GM19328 (cell line): ENCODE results near the gene NSUN3.
A peak's percentile ranks its signal among the peaks of the same experiment; 100 is the strongest.
"Not testable (repeated sequence)": the region's sequence is repeated elsewhere in the genome, so short reads cannot be mapped to it uniquely, and the experiment has no call there.

ENCODE experiments used
- ATAC-seq: cut with Tn5 transposase; IDR thresholded peaks from one replicate; pipeline ENCODE4 v1.9.1; 2021; ENCODE audit warnings: mild to moderate bottlenecking, moderate library complexity; ENCODE audit not compliant: unreplicated experiment

The NSUN3 gene

DNA sequence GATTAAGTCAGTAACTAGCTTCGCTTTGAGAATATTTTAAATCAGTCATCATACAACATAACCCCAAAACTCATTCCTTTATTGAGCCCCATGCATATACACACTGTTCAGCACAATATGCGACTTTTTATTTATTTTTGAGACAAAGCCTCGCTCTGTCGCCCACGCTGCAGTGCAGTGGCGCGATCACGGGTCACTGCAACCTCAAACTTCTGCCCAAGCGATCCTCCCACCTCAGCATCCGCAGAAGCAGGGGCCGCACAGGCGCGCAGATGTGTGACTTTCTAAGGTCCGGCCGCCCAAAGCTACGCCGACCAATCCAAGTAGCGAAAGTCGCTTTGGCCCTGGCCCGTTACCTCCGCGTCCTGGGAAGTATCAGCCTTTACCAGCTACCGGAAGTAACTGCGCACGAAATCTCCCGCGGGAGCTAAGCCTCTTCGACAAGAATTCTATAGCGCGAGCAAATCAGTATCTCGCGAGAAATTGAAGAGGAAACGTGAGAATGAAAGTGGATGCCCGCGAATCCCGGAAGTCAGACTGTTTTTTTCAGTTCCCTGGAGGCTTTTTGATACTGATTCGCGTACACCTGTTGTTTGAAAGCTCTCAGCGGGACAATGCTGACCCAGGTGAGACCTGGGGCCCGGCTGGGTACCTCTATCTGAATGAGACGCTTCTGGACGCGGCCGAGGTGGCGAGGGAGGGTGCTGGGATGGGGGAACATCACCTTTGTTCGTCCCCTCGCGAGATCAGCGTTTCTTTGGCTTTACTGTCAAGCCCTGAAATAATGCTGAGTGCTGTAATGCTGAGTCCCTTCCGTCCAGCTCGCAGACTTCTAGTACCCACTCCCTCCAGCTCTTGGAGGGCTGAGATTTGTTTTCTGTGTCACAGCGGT is at the start of gene NSUN3, which contains the start of gene DHFR2:
NSUN3 (plus strand) TSS at position 549 of the 892 bp plus-strand sequence; CDS start at position 615, 66 bp downstream.
DHFR2 (minus strand) TSS at position 404 of the 892 bp plus-strand sequence. CDS start 1,405 bp downstream, outside the sequence.
- peak; percentile 94 for ATAC-seq

DNA sequence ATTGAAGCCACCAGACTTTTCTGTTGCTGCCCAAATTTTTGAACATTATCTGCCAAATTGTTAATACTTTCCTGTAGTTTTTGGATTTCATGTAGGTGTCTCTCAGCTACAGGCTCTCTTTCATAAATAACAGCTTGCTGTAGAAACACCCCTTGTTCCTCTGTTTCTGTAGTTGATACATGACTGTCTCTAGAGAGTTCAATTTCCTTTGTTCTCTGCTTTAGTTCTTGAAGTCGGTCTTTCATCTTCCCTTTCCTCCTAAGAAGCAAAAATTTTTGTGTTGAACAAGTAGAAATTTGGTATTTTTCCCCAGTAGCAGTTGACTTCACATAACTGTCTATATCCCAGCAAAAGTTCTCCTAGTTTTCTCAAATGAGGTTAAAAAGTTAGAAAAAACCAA is 47.8 kb upstream of the NSUN3 start:
- no peak for ATAC-seq

DNA sequence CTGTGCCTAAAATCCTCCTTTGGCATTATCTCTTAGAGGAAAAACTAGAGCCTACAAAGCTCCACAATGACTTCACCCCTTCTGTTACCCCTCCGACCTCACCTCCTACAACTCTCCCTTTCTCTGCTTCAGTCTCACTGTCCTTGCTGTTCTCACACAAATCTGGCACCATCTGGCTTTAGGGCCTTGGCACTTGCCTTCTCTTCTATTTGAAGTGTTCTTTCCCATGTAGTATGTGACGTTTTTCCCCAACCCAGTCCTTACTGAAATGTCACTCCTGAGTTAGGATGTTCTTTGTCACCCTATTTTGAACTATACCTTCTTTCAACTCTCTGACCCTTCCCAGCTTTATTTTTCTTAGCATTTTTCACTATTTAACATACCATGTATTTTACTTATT is 43.2 kb upstream of the NSUN3 start:
- ATAC-seq: no peak

DNA sequence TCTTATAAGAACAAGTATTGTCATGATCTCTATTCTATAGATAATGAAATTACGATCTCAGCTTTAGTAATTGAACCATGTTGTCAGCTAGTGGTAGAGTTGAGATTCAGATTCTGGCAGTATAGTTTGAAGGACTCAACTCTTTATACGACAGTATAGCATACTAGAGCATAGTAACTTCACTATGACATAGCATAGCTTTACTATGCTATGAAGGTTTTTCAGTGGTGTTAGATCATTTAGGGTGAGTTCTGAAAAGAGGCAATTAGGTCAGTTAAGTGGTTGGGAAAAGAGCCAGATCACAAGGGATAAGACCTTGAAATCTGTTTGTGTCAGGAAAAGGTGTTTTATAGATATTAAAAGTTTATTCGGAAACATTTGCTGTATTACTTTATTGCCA is 42.6 kb upstream of the NSUN3 start:
- no peak for ATAC-seq

DNA sequence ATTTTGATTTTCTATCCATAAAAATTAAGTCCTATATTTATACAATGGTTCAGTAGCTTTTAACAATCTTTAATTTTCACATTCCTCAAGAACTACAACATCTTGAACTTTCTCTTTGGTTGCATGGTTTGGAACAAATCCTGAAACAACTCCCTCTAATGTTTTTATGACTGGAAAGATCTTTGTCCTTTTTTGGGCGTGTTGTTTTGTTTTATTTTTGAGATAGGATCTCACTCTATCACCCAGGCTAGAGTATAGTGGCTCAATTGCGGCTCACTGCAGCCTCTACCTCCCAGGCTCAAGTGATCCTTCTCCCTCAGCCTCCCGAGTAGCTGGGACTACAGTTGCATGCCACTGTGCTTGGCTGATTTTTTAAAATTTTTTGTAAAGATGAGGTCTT is 38.5 kb upstream of the NSUN3 start:
- ATAC-seq: no peak

DNA sequence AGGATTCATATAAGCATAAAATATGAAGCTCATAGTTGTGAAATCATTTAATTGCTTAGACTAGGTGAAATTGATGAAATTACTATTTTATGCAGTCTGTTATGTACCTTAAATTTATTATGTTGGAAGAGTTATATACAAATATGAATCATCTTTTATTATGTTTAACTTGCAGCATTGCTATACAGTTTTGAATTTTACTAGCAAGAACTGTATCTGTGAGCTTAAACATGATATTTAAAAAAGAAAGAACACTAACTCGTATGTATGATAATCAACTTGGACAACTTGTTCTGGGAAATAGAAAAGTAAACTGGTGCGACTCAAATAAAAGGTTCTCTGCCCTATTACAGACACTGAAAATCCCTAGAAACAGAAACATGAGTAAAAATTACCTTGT is 36.2 kb upstream of the NSUN3 start:
- ATAC-seq: no peak

DNA sequence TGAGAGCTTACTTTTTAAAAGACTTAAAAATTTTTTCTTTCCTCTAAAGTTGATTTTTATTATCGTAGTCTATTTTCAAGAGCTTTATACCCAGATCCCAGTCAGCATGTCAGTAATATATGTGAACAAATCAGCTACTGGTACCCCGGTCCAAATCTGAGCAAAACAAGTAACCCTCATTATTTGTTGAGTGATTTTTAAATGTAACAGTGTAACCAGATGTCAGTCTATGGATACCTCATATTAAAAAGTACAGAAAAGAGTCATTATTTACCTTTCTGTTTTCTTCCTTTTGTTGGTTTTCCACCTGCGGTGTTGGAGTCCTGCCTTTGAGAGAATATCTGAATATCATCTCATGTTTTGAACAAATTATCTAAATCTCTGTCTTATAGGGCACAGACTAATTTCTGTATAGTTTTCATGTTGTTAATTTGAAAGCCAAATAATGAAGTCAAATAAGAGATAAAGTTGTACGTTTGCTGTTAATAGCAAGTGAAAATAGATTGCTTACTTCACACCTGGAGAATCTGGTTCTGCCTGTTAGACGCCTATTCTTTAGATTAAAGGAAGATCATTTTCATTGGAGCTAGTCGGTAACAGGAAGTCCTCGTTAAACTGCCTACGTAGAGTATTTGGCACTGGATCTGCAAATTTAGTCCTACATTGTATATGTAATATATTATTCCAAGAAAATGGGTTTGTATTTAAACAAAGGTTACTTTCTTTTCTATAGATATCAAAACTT is 34.6 kb upstream of the NSUN3 start, which contains the start of gene STX19:
STX19 (minus strand) TSS at position 505 of the 745 bp plus-strand sequence. CDS start 13,328 bp downstream, outside the sequence.
- no peak for ATAC-seq

DNA sequence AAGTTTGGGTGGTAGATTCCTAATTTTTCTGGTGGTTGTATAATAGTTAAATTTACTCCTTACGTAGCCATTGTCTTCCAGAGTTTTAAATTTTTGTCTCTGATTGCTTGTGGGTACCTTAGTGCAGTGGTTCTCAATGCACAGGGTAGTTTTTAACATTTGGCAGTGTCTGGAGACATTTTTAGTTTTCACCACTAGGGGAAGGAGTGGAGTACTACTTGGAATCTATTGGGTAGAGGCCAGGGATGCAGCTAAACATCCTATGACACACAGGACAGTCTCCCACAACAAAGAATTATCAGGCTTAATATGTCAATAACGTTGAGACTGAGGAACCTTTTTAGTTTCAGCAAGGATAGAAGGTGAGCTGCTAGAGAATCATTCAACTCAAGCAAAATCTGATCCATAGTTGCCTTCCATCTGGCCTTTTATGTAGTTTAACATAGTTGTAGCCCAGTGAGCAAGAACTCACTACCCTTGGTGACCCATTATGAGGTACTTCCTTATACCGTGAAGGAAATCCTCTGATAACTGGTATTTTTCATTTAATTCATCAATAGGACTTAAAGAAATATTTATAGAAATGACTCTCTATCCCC is 25.9 kb upstream of the NSUN3 start:
- peak; percentile 72 for ATAC-seq

DNA sequence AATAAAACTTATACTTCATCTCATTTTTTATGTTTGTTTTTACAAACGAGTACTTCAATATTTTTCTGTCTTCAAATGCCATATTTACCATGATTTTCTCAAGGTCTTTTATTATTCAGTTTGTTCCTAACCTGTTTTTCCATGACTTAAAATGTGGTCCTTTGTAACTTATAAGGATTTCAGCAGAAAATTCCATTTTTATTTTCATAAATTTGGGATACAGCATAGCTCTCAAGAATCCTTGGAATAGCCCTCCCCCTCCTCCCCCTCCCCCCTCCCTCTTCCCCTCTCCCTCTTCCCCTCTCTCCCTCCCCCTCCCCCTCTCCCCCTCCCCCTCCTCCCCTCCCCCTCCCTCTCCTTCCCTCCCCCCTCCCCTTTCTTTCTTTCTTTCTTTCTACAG is 19.6 kb upstream of the NSUN3 start:
- no peak for ATAC-seq

DNA sequence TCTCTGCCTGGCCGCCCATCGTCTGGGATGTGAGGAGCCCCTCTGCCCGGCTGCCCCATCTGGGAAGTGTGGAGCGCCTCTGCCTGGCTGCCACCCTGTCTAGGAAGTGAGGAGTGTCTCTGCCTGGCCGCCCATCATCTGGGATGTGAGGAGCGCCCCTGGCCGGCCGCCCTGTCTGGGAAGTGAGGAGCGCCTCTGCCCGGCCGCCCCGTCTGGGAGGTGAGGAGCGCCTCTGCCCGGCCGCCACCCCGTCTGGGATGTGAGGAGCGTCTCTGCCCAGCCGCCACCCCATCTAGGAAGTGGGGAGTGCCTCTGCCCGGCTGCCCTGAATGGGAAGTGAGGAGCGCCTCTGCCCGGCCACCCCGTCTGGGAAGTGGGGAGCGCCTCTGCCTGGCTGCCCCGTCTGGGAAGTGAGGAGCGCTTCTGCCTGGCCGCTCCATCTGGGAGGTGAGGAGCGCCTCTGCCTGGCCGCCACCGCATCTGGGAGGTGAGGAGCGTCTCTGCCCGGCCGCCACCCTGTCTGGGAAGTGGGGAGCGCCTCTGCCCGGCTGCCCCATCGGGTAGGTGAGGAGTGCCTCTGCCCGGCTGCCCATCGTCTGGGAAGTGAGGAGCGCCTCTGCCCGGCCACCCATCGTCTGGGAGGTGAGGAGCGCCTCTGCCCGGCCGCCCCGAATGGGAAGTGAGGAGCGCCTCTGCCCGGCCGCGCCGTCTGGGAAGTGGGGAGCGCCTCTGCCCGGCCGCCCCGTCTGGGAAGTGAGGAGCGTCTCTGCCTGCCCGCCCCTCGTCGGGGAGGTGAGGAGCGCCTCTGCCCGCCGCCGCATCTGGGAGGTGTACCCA is 18.5 kb upstream of the NSUN3 start:
- ATAC-seq: not testable (repeated sequence)

DNA sequence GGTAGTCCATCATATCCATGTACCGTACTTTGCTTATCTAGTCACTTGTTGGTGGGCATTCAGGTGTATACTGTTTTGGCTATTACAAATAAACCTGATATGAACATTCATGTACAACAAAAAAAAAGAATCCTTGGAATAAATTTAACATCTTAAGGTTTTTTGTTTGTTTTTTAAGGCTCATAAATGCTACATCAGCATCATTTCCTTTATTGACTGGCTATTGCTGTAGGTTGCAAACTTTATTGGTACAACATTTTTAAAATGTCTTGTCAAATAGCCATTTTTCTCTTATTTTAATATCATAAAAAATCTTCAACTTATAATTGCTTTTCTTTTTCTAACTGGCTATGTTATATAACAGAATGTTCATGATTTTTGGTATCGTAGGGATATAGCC is 16.3 kb upstream of the NSUN3 start:
- ATAC-seq: no peak

DNA sequence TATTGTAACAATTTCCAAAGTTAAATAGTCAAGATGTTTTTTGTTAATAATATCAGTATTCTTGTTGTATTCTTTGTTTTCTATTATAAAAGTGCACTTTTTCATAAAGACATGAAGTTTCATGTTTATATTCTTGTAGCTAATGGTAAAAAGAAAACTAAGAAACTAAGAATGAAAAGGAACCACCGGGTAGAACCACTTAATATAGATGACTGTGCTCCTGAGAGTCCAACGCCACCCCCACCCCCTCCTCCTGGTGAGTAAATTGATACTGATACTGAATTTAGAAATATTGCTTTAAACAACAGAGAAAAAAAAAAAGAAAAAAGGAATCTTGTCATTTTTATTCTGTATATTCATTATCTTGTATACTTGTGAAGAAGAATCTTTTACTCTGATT is 13.6 kb upstream of the NSUN3 start:
- no peak for ATAC-seq

DNA sequence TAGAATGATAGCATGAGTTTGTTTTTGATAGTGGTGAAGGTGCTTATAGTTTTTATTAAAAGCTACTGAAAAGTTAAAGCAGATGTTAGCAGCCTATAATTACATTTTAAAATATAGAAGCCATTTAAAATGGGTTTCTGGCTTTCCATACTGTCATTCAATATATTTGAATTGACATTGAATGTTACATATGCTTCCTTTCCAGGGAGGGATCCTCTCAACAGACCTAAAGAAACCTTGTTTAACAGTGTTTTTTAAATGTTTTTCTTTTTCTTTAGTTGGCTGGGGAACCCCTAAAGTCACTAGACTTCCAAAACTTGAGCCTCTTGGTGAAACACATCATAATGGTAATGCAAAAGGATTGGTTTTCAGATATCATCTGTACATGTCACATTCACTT is 12.3 kb upstream of the NSUN3 start:
- no peak for ATAC-seq

DNA sequence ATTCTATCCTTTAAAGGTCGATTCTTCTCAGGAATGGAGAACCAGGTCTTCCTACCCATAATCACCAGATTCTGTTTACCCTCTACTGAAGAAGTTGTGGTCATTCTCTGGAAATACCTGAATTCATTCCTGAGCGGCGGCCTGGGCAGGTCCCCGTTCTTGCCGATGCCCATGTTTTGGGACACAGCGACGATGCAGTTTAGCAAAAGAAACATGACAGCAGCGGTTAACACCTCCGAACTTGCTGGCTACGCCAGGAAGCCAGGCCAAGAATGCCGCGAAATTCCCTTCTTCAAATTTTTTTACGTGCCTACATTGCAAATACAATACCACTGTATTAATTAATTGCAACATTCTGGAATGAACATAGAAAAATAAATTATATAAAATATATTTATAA is 1.6 kb upstream of the NSUN3 start:
- no peak for ATAC-seq

DNA sequence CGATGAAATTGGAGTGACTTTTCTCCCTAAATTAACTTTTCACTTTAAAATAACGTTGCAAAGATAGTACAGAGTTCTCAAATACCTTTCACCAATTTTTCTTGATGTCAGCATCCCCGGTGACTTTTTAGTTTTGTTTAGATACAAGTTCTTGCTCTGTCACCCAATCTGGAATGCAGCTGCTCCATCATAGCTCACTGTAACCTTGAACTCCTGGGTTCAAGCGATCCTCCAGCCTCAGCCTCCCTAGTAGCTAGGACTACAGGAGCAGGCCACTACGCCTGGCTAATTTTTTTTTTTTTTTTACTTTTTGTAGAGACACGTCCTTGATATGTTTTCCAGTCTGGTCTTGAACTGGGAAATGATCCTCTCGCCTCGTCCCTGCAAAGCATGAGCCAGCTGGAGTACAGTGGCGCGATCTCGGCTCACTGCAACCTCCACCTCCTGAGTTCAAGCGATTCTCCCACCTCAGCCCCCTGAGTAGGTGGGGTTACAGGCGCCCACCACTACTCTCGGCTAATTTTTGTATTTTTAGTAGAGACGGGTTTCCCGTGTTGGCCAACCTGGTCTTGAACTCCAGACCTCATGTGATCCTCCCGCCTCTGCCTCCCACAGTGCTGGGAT is 747 bp downstream of the NSUN3 start:
- ATAC-seq: no peak

DNA sequence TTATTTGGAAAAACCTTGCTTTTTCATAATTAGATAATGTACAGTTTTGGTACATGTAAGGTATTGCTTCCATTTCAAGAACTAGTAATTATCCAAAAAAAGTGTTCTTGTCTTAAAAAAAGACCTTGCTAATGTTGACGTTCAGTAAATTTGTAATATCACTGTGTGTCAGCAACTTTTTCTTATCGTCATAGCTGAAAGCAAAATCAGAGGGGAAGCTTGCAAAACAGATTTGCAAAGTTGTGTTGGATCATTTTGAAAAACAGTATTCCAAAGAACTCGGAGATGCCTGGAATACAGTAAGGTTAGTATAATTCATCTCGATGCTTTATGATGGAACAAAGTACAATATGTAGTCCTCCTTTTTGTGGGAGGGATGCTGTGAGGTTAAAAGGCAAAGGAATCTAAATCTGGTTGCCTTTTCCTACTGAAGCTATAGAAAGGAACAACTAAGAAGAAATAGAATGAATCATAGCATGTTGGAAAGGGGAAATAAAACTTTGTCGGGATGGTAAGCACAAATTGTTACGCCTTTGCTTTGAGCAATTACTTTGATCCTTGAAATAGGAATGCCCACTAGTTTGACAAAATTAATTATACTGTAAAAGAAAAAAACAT is 1.5 kb downstream of the NSUN3 start:
- ATAC-seq: no peak

DNA sequence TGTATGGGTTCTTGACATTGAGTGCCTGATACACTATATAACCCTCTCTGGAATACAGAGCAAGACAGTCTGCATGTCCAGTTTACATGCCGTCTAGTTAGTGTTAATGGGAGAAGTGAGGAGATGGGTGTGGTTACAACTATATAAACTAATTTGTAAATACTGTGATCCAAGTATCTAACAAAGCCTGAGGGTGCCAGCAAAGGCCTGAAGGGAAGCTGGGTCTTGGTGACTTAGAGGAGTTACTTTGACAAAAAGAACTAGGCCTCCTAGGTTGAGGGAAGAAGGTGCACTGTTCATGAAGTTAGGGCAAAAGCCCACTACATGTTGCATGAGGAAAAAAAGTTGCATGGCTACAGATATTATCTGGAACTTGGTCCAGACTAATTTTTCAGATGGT is 2.3 kb downstream of the NSUN3 start:
- ATAC-seq: no peak

DNA sequence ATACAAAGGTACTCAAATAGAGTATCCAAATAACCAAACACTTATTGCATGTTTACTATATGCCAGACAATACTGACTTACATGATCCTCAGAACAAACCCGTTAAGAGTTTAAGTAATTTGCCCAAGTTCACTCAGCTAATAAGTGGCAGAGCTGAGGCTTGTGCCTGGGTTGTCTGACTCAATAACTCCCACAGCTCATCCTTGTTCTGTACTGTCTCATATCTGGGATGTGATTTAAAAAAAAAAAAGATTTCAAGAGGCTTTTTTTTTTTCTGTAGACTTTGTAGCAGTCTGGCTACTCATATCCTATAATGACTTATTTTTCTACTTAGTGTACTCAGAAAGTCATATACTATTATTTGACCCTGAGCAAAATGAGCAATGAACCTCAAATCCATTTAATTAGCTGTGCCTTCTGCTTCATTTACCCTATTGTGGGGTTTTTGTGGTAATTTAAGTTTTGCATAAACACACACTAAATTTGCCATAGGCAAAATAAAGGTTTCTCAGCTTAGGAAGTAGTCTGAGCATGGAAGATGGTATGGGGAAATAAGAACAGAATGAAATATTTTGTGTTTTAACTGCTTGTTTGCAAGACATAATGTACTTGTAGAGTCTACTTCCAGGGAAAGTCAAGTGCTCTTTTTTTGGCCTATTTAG is 3.1 kb downstream of the NSUN3 start:
- no peak for ATAC-seq
